Lower leg skin (tissue), 3 donors: Measurements from ENCODE around the gene BORCS5.

Experiments
- POLR2A ChIP-seq, 2 donors: fragments of 450-650 bp; IDR thresholded peaks; one replicate each; pipeline ENCODE4 v1.6.1; 2016 to 2017; ENCODE audit warnings: antibody characterized with exemption in 2 of 2, mild to moderate bottlenecking in 1 of 2, moderate library complexity in 1 of 2
- TF ChIP-seq, protein P1 (sequence below), 3 donors: fragments of 450-650 bp; IDR thresholded peaks; one replicate each; pipeline ENCODE4 v1.5.1; 2016; ENCODE audit warnings: antibody characterized with exemption in 3 of 3, mild to moderate bottlenecking in 3 of 3, moderate library complexity in 2 of 3

GRCh38 chr12:12397184-12397583, 40.3 kb downstream of the BORCS5 start:
- TF ChIP-seq, protein P1, sequence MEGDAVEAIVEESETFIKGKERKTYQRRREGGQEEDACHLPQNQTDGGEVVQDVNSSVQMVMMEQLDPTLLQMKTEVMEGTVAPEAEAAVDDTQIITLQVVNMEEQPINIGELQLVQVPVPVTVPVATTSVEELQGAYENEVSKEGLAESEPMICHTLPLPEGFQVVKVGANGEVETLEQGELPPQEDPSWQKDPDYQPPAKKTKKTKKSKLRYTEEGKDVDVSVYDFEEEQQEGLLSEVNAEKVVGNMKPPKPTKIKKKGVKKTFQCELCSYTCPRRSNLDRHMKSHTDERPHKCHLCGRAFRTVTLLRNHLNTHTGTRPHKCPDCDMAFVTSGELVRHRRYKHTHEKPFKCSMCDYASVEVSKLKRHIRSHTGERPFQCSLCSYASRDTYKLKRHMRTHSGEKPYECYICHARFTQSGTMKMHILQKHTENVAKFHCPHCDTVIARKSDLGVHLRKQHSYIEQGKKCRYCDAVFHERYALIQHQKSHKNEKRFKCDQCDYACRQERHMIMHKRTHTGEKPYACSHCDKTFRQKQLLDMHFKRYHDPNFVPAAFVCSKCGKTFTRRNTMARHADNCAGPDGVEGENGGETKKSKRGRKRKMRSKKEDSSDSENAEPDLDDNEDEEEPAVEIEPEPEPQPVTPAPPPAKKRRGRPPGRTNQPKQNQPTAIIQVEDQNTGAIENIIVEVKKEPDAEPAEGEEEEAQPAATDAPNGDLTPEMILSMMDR (IDR thresholded peaks at IDR 0.05) = no peak
- TF ChIP-seq POLR2A (IDR thresholded peaks at IDR 0.05) = no peak
